Measurements from ENCODE around the gene COPE.

DNA sequence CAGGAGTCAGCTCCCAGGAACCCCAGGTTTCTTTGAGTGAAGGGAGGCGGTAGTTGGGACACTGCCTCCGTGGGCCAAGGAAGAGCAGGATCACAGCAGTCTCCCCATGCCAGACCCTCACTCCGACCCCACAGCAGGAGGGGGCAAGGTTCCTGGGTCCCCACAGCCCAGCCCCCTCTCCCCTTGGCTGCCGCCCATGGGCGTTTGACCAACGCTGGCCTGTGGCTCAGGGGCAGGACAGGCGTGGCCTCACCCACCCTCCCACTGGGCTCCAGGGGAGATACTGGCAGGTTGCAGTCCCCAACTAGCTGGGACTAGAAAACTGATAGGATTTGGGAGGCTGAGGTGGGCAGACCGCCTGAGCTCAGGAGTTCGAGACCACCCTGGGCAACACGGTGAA, 9.2 kb downstream of the COPE start:
- TF ChIP-seq POLR2AphosphoS5 (IDR thresholded peaks at IDR 0.05; ENCODE audit: low read depth, low read length) (no peak), POLR2A (IDR thresholded peaks at IDR 0.05; ENCODE audit: low read depth, low read length) (no peak), TAF1 (IDR thresholded peaks at IDR 0.05; ENCODE audit: borderline replicate concordance, low read depth, low read length) (no peak)

Data from GM12892 (cell line).